ENCODE data around the gene CIAO2B. TPM values are rescaled to one million over a fixed set of nuclear protein-coding genes. Genes with fewer than 3 reads are reported as not detected.
"Not testable (repeated sequence)": the region's sequence is repeated elsewhere in the genome, so short reads cannot be mapped to it uniquely, and the experiment has no call there.

Gene CIAO2B
- polyA plus RNA-seq, 1 donor from 2014 or later = 339 TPM

DNA sequence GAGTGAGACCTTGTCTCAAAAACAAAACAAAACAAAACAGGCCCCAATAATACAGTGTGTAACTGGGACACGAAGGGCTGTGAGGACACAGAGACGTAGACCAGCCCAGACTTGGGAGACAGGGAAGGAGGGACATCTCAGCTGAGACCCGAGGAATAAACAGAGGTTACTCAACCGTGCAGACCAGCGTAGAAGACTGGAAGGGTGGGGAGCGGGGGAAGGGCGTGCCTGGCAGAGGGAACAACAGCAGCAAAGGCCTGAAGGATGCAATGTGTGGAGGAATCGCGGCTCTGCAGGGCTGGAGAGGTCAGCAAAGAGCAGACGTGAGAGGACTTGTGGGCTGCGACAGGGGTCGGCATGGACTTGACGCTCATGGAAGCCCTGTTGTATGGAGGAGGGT is 42.5 kb upstream of the CIAO2B start:
- H3K9me2 ChIP-seq (ENCODE audit: insufficient read depth, low read length) = no peaks in the 10 kb centered on the region
- H3K36me3 ChIP-seq (ENCODE audit: insufficient read depth, low read length) = no peaks in the 10 kb centered on the region
- H3K9ac ChIP-seq (ENCODE audit: low read length) = no peak overlapping the region
- H3K4me2 ChIP-seq (ENCODE audit: low read length) = no peak overlapping the region
- no peak overlapping the region for H3K27ac ChIP-seq (ENCODE audit: low read length)
- no peaks in the 10 kb centered on the region for H3K27me3 ChIP-seq (ENCODE audit: insufficient read depth, low read depth, low read length)
- no peaks in the 10 kb centered on the region for H3K9me3 ChIP-seq (ENCODE audit: low read length)
- TF ChIP-seq CTCF (IDR thresholded peaks at IDR 0.05; ENCODE audit: poor library complexity, severe bottlenecking) (no peak), TAF1 (IDR thresholded peaks at IDR 0.05; ENCODE audit: low read depth) (no peak), SMC3 (conservative IDR thresholded peaks at IDR 0.05; ENCODE audit: poor library complexity) (no peak), MXI1 (conservative IDR thresholded peaks at IDR 0.05; ENCODE audit: poor library complexity, severe bottlenecking) (no peak), EZH2 (IDR thresholded peaks at IDR 0.05; ENCODE audit: borderline replicate concordance, insufficient read depth, low read length, poor library complexity, severe bottlenecking) (no peak), EP300 (conservative IDR thresholded peaks at IDR 0.05; ENCODE audit: poor library complexity, severe bottlenecking) (no peak), POLR2AphosphoS5 (IDR thresholded peaks at IDR 0.05) (no peak), RAD21 (conservative IDR thresholded peaks at IDR 0.05) (no peak)
- TF ChIP-seq, protein P1, sequence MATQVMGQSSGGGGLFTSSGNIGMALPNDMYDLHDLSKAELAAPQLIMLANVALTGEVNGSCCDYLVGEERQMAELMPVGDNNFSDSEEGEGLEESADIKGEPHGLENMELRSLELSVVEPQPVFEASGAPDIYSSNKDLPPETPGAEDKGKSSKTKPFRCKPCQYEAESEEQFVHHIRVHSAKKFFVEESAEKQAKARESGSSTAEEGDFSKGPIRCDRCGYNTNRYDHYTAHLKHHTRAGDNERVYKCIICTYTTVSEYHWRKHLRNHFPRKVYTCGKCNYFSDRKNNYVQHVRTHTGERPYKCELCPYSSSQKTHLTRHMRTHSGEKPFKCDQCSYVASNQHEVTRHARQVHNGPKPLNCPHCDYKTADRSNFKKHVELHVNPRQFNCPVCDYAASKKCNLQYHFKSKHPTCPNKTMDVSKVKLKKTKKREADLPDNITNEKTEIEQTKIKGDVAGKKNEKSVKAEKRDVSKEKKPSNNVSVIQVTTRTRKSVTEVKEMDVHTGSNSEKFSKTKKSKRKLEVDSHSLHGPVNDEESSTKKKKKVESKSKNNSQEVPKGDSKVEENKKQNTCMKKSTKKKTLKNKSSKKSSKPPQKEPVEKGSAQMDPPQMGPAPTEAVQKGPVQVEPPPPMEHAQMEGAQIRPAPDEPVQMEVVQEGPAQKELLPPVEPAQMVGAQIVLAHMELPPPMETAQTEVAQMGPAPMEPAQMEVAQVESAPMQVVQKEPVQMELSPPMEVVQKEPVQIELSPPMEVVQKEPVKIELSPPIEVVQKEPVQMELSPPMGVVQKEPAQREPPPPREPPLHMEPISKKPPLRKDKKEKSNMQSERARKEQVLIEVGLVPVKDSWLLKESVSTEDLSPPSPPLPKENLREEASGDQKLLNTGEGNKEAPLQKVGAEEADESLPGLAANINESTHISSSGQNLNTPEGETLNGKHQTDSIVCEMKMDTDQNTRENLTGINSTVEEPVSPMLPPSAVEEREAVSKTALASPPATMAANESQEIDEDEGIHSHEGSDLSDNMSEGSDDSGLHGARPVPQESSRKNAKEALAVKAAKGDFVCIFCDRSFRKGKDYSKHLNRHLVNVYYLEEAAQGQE (IDR thresholded peaks at IDR 0.05; ENCODE audit: borderline replicate concordance) = no peak
- no peaks in the 10 kb centered on the region for H3F3A ChIP-seq (ENCODE audit: insufficient read depth, low read length, poor library complexity, severe bottlenecking)
- no peaks in the 10 kb centered on the region for H4K20me1 ChIP-seq (ENCODE audit: insufficient read depth)
- H3K4me3 ChIP-seq (ENCODE audit: low read length) = no peak overlapping the region
- H2AFZ ChIP-seq (ENCODE audit: low read depth, low read length) = no peak overlapping the region
- H3K79me2 ChIP-seq (replicated peaks; ENCODE audit: insufficient read depth, low read length) = no peaks in the 10 kb centered on the region

DNA sequence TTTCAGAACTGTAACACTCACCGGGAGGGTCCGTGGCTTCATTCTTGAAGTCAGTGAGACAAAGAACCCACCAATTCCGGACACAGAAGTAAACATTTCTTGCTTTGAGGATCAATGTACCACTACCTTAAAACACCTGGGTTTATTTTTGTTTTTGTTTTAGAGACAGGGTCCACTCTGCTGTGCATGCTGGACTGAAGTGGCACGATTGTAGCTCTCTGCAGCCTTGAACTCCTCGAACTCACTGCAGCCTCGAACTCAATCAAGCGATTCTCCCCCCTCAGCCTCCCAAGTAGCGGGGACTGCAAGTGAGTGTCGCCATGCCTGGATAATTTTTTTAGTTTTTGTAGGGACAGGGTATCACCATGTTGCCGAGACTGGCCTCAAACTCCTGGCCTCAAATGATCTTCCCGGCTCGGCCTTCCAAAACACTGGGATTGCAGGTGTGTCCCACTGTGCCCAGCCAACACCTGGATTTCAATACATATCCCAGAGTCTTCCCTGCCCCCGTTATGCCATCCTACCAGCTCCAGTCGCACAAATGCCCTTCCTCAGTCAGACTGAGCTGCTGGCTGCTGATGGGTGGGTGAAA is 41.2 kb upstream of the CIAO2B start:
- Histone ChIP-seq H3K4me2 (ENCODE audit: low read length) (no peak overlapping the region), H3K27me3 (ENCODE audit: insufficient read depth, low read depth, low read length) (no peaks in the 10 kb centered on the region), H3K9ac (ENCODE audit: low read length) (no peak overlapping the region), H2AFZ (ENCODE audit: low read depth, low read length) (no peak overlapping the region), H3K27ac (ENCODE audit: low read length) (no peak overlapping the region), H4K20me1 (ENCODE audit: insufficient read depth) (no peaks in the 10 kb centered on the region), H3K9me2 (ENCODE audit: insufficient read depth, low read length) (no peaks in the 10 kb centered on the region), H3F3A (ENCODE audit: insufficient read depth, low read length, poor library complexity, severe bottlenecking) (no peaks in the 10 kb centered on the region), H3K4me3 (ENCODE audit: low read length) (no peak overlapping the region), H3K36me3 (ENCODE audit: insufficient read depth, low read length) (no peaks in the 10 kb centered on the region), H3K9me3 (ENCODE audit: low read length) (no peaks in the 10 kb centered on the region), H3K79me2 (replicated peaks; ENCODE audit: insufficient read depth, low read length) (no peaks in the 10 kb centered on the region)
- TF ChIP-seq POLR2AphosphoS5 (IDR thresholded peaks at IDR 0.05) = no peak
- TF ChIP-seq TAF1 (IDR thresholded peaks at IDR 0.05; ENCODE audit: low read depth) = no peak
- TF ChIP-seq EP300 (conservative IDR thresholded peaks at IDR 0.05; ENCODE audit: poor library complexity, severe bottlenecking) = no peak
- TF ChIP-seq RAD21 (conservative IDR thresholded peaks at IDR 0.05) = no peak
- TF ChIP-seq, protein P1 (IDR thresholded peaks at IDR 0.05; ENCODE audit: borderline replicate concordance) = no peak
- TF ChIP-seq EZH2 (IDR thresholded peaks at IDR 0.05; ENCODE audit: borderline replicate concordance, insufficient read depth, low read length, poor library complexity, severe bottlenecking) = no peak
- no peak for TF ChIP-seq MXI1 (conservative IDR thresholded peaks at IDR 0.05; ENCODE audit: poor library complexity, severe bottlenecking)
- no peak for TF ChIP-seq CTCF (IDR thresholded peaks at IDR 0.05; ENCODE audit: poor library complexity, severe bottlenecking)

DNA sequence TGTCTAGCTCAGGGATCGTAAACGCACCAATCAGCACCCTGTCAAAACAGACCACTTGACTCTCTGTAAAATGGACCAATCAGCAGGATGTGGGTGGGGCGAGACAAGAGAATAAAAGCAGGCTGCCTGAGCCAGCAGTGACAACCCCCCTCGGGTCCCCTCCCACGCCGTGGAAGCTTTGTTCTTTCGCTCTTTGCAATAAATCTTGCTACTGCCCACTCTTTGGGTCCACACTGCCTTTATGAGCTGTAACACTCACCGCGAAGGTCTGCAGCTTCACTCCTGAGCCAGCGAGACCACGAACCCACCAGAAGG is 40.7 kb upstream of the CIAO2B start:
- H3K9me3 ChIP-seq (ENCODE audit: low read length); H3K4me3 ChIP-seq (ENCODE audit: low read length); H3K36me3 ChIP-seq (ENCODE audit: insufficient read depth, low read length); H3K9ac ChIP-seq (ENCODE audit: low read length); H3K27ac ChIP-seq (ENCODE audit: low read length); H2AFZ ChIP-seq (ENCODE audit: low read depth, low read length); H3K9me2 ChIP-seq (ENCODE audit: insufficient read depth, low read length); H3K4me2 ChIP-seq (ENCODE audit: low read length); H3F3A ChIP-seq (ENCODE audit: insufficient read depth, low read length, poor library complexity, severe bottlenecking); H3K27me3 ChIP-seq (ENCODE audit: insufficient read depth, low read depth, low read length); H4K20me1 ChIP-seq (ENCODE audit: insufficient read depth); H3K79me2 ChIP-seq (replicated peaks; ENCODE audit: insufficient read depth, low read length): not testable (repeated sequence)
